HepG2 (cell line): ENCODE results near the gene PELO. TPM values are rescaled to one million over a fixed set of nuclear protein-coding genes. Genes with fewer than 3 reads are reported as not detected.

ENCODE experiments used
- CREB1 ChIP-seq, 2 experiments: fragments of 450-650 bp in 1 of 2; IDR thresholded peaks; 2 replicates each; pipeline ENCODE4 v1.6.1; 2016 to 2017; ENCODE audit warnings: control low read depth in 1 of 2, mild to moderate bottlenecking in 1 of 2, missing compliant biosample characterization in 1 of 2, missing genetic modification characterization in 1 of 2
- DDIT3 ChIP-seq: sonication (generic); formaldehyde crosslinking; IDR thresholded peaks from 2 replicates; pipeline ENCODE4 v1.4.0; 2020; ENCODE audit warnings: mild to moderate bottlenecking, missing genetic modification reagents
- ERF ChIP-seq: IDR thresholded peaks from 2 replicates; pipeline ENCODE4 v1.6.1; 2018; ENCODE audit warnings: missing biosample characterization, missing genetic modification reagents
- FOXM1 ChIP-seq: sonication (generic); formaldehyde crosslinking; IDR thresholded peaks from 2 replicates; pipeline ENCODE4 v1.5.0; 2020; ENCODE audit warnings: missing genetic modification reagents
- HMGXB4 ChIP-seq, 2 experiments: sonication (generic) in 1 of 2; formaldehyde crosslinking in 1 of 2; IDR thresholded peaks; 2 replicates each; pipeline versions ENCODE4 v1.4.0 to v1.6.1; 2018 to 2020; ENCODE audit warnings: missing genetic modification reagents in 2 of 2, borderline replicate concordance in 1 of 2, low read depth in 1 of 2, mild to moderate bottlenecking in 1 of 2, missing biosample characterization in 1 of 2
- HNF1B ChIP-seq: sonication (generic); formaldehyde crosslinking; IDR thresholded peaks from 2 replicates; pipeline ENCODE4 v1.5.1; 2020; ENCODE audit warnings: mild to moderate bottlenecking, moderate library complexity, missing genetic modification reagents
- MYNN ChIP-seq: sonication (generic); formaldehyde crosslinking; IDR thresholded peaks from 2 replicates; pipeline ENCODE4 v1.4.0; 2020; ENCODE audit warnings: mild to moderate bottlenecking, low read depth, missing genetic modification reagents
- SNAPC4 ChIP-seq: sonication (generic); formaldehyde crosslinking; IDR thresholded peaks from 2 replicates; pipeline ENCODE4 v1.4.0; 2020; ENCODE audit warnings: mild to moderate bottlenecking, missing genetic modification reagents
- SOX6 ChIP-seq, 2 experiments: fragments of 450-650 bp in 1 of 2; sonication (generic) in 1 of 2; formaldehyde crosslinking in 1 of 2; IDR thresholded peaks; 2 replicates each; pipeline versions ENCODE4 v1.4.0 to v1.6.1; 2017 to 2020; ENCODE audit warnings: antibody characterized with exemption in 1 of 2, mild to moderate bottlenecking in 1 of 2, missing genetic modification reagents in 1 of 2
- TFDP2 ChIP-seq: sonication (generic); formaldehyde crosslinking; IDR thresholded peaks from 2 replicates; pipeline ENCODE4 v1.4.0; 2020; ENCODE audit warnings: missing genetic modification reagents
- TGIF2 ChIP-seq: IDR thresholded peaks from 2 replicates; pipeline ENCODE4 v1.6.1; 2016; ENCODE audit warnings: control low read depth, missing compliant biosample characterization
- ZBTB14 ChIP-seq: sonication (generic); formaldehyde crosslinking; IDR thresholded peaks from 2 replicates; pipeline ENCODE4 v1.4.0; 2020; ENCODE audit warnings: missing genetic modification reagents
- ZNF24 ChIP-seq: fragments of 450-650 bp; IDR thresholded peaks from 2 replicates; pipeline ENCODE4 v1.6.1; 2017; ENCODE audit warnings: antibody characterized with exemption, mild to moderate bottlenecking
- ZNF263 ChIP-seq: sonication (generic); formaldehyde crosslinking; IDR thresholded peaks from 2 replicates; pipeline ENCODE4 v1.4.0; 2020; ENCODE audit warnings: missing genetic modification reagents
- ZNF383 ChIP-seq: sonication (generic); formaldehyde crosslinking; IDR thresholded peaks from 2 replicates; pipeline ENCODE4 v1.4.0; 2020; ENCODE audit warnings: missing genetic modification reagents, mild to moderate bottlenecking, borderline replicate concordance
- ZNF562 ChIP-seq: sonication (generic); formaldehyde crosslinking; IDR thresholded peaks from 2 replicates; pipeline ENCODE4 v1.8.0; 2022; ENCODE audit warnings: missing genetic modification reagents, borderline replicate concordance
- polyA plus RNA-seq, 8 experiments: library from polyadenylated mRNA; depleted of rRNA in 3 of 8; stranded (reverse) in 7 of 8; unstranded in 1 of 8; fragments of >200 nt; fragmentation: Illumina TruSeq in 4 of 8; extraction: Trizol in 4 of 8; gene quantifications; 2 replicates each; pipeline versions ENCODE4 v1.2.1 to v1.2.3, GENCODE V29; 2011 to 2016; ENCODE audit warnings: low read depth in 4 of 8, missing spikeins in 1 of 8, mixed read lengths in 1 of 8; ENCODE audit not compliant: insufficient read depth in 1 of 8
- total RNA-seq, 5 experiments: library from RNA; depleted of rRNA; stranded (reverse); fragments of >200 nt; fragmentation: Illumina TruSeq; extraction: Trizol; gene quantifications; 2 replicates each; pipeline ENCODE4 v1.2.3, GENCODE V29; 2016; ENCODE audit warnings: low read depth in 1 of 5

The PELO gene
- total and polyA plus RNA-seq, 2 of the 13 experiments (the other 11 are each of a cell fraction or from before 2014, with no cell fraction given), result 19.0 to 23.9 TPM

GRCh38 chr5:52789378-52789777 lies 1.7 kb downstream of the PELO start (continued):
- TF ChIP-seq TGIF2 (CRISPR knock-in tag) (no peak), ZNF562 (CRISPR knock-in tag) (no peak), HMGXB4 (CRISPR knock-in tag; IDR thresholded peaks at IDR 0.05; ENCODE audit: borderline replicate concordance in 1 of 2, low read depth in 1 of 2) (no peak), ZNF263 (no peak), FOXM1 (CRISPR knock-in tag) (no peak), TFDP2 (CRISPR knock-in tag) (no peak), HNF1B (peak; percentile 31; the same call in 1 of the 2 replicates), SNAPC4 (CRISPR knock-in tag) (no peak; the same call in 1 of the 2 replicates), ZNF383 (CRISPR knock-in tag) (no peak), CREB1 (IDR thresholded peaks at IDR 0.05) (no peak), CREB1 (CRISPR knock-in tag; IDR thresholded peaks at IDR 0.05) (no peak), DDIT3 (CRISPR knock-in tag) (no peak), ERF (no peak), ZBTB14 (no peak), ZNF24 (peak; percentile 75; the same call in 1 of the 2 replicates), SOX6 (IDR thresholded peaks at IDR 0.05) (no peak), SOX6 (CRISPR knock-in tag; IDR thresholded peaks at IDR 0.05) (no peak), MYNN (CRISPR knock-in tag) (no peak)
